H1 (cell line): Measurements from ENCODE around the gene KDM6B.

ENCODE experiments used
- CTBP2 ChIP-seq: IDR thresholded peaks from 2 replicates; pipeline ENCODE4 v1.7.0; 2011; ENCODE audit warnings: borderline replicate concordance, mild to moderate bottlenecking, moderate library complexity, mixed read lengths, low read length; ENCODE audit not compliant: insufficient read depth, insufficient read length
- CTCF ChIP-seq, 3 experiments: IDR thresholded peaks; 1 replicate in 2 of 3; 2 replicates in 1 of 3; pipeline versions ENCODE4 v1.5.1 to v1.6.1; 2011; ENCODE audit warnings: low read length in 3 of 3, mild to moderate bottlenecking in 3 of 3, inconsistent platforms in 2 of 3, low read depth in 1 of 3, moderate library complexity in 1 of 3; ENCODE audit not compliant: insufficient read depth in 1 of 3; ENCODE audit errors: control extremely low read depth in 1 of 3
- EP300 ChIP-seq, 2 experiments: IDR thresholded peaks; 1 replicate in 1 of 2; 2 replicates in 1 of 2; pipeline ENCODE4 v1.6.1; 2011 to 2012; ENCODE audit warnings: low read depth in 2 of 2, low read length in 2 of 2, mild to moderate bottlenecking in 2 of 2, borderline replicate concordance in 1 of 2, inconsistent platforms in 1 of 2, moderate library complexity in 1 of 2
- EZH2 ChIP-seq: fragments of 200-600 bp; sonication (generic); IDR thresholded peaks from 2 replicates; pipeline ENCODE4 v1.7.1; 2012; ENCODE audit warnings: low read depth, mild to moderate bottlenecking, moderate library complexity, low read length, inconsistent platforms; ENCODE audit not compliant: severe bottlenecking
- GTF2F1 ChIP-seq: IDR thresholded peaks from 2 replicates; pipeline ENCODE4 v1.6.1; 2012; ENCODE audit warnings: low read depth, low read length, improper control_type of control experiment, borderline replicate concordance
- POLR2A ChIP-seq, 2 experiments: IDR thresholded peaks; 1 replicate in 1 of 2; 2 replicates in 1 of 2; pipeline ENCODE4 v1.6.1; 2011; ENCODE audit warnings: low read depth in 2 of 2, low read length in 2 of 2, mild to moderate bottlenecking in 2 of 2; ENCODE audit errors: control extremely low read depth in 1 of 2
- POLR2AphosphoS5 ChIP-seq: IDR thresholded peaks from 2 replicates; pipeline ENCODE4 v1.6.1; 2011; ENCODE audit warnings: low read depth, low read length
- RAD21 ChIP-seq, 2 experiments: IDR thresholded peaks in 1 of 2; conservative IDR thresholded peaks in 1 of 2; 2 replicates each; pipeline ENCODE4 v1.6.1; 2011; ENCODE audit warnings: low read depth in 2 of 2, low read length in 2 of 2, improper control_type of control experiment in 1 of 2, inconsistent platforms in 1 of 2, mild to moderate bottlenecking in 1 of 2, moderate library complexity in 1 of 2
- SIX5 ChIP-seq: IDR thresholded peaks from 2 replicates; pipeline ENCODE4 v1.6.1; 2011; ENCODE audit warnings: mild to moderate bottlenecking, low read depth, low read length
- SP2 ChIP-seq: IDR thresholded peaks from 2 replicates; pipeline ENCODE4 v1.6.1; 2012; ENCODE audit warnings: mild to moderate bottlenecking, low read length, inconsistent platforms
- TAF1 ChIP-seq: IDR thresholded peaks from 2 replicates; pipeline ENCODE4 v1.6.1; 2011; ENCODE audit warnings: mild to moderate bottlenecking, low read depth, low read length
- ZNF274 ChIP-seq: IDR thresholded peaks from 2 replicates; pipeline ENCODE4 v1.7.0; 2012; ENCODE audit warnings: low read length, borderline replicate concordance; ENCODE audit errors: extremely low read depth

- TF ChIP-seq CTCF (IDR thresholded peaks at IDR 0.05; ENCODE audit: control extremely low read depth in 1 of 3, insufficient read depth in 1 of 3, low read depth in 1 of 3, low read length in 3 of 3) = no peak
- no peak for TF ChIP-seq SIX5
- TF ChIP-seq POLR2AphosphoS5 = no peak
- TF ChIP-seq SP2 = no peak
- TF ChIP-seq POLR2A (IDR thresholded peaks at IDR 0.05; ENCODE audit: control extremely low read depth in 1 of 2, low read depth in 2 of 2, low read length in 2 of 2) = no peak
- TF ChIP-seq EP300 (IDR thresholded peaks at IDR 0.05; ENCODE audit: borderline replicate concordance in 1 of 2, low read depth in 2 of 2, low read length in 2 of 2) = no peak
- no peak for TF ChIP-seq ZNF274
- no peak for TF ChIP-seq TAF1
- TF ChIP-seq GTF2F1 = no peak
- TF ChIP-seq CTBP2 = no peak
- TF ChIP-seq EZH2 = no peak
- no peak for TF ChIP-seq RAD21 (IDR thresholded peaks at IDR 0.05 in 1 of 2, conservative IDR thresholded peaks at IDR 0.05 in 1 of 2; ENCODE audit: low read depth in 2 of 2, low read length in 2 of 2)
Observed at GRCh38 chr17:7814969-7815368, 19.0 kb upstream of the KDM6B start.
